OCI-M2 (cell line): ENCODE results near the gene AKT1.
"Not testable (repeated sequence)": the region's sequence is repeated elsewhere in the genome, so short reads cannot be mapped to it uniquely, and the experiment has no call there.

ENCODE experiments used
- DNase-seq: peaks from one replicate; lab custom pipeline; 2025; ENCODE audit not compliant: unreplicated experiment; lab: John Stamatoyannopoulos, UW

AKT1 gene

DNA sequence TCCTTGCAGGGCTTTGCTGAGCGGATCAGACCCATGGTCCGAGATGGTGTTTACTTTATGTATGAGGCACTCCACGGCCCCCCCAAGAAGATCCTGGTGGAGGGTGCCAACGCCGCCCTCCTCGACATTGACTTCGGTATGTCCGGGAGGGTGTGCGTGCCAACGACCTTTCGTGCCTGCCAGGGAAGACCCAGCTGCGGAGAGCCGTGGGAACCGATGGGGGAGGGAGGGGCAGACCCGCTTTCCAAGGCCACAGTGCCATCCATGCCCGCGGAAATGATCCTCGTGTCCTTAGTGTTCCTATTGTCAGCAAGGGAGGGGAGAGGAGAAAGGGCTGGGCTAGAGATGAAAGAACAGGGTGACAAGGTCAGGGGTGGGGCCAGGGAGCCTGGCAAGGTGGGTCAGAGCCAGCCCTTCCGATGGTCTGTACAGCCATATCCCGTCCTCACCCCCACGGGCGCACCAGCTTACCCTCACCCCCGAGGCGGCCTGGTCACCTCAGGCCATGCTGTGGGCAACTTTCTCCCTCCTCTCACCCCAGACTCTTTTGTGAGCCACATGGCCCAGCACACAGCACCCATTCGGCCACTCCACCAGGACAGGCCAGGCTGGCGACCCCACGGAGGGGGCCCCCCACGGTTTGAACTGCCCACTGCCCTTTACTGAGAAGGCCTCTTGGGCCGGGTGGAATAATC is 54.3 kb downstream of the AKT1 start:
- no peak for DNase-seq

DNA sequence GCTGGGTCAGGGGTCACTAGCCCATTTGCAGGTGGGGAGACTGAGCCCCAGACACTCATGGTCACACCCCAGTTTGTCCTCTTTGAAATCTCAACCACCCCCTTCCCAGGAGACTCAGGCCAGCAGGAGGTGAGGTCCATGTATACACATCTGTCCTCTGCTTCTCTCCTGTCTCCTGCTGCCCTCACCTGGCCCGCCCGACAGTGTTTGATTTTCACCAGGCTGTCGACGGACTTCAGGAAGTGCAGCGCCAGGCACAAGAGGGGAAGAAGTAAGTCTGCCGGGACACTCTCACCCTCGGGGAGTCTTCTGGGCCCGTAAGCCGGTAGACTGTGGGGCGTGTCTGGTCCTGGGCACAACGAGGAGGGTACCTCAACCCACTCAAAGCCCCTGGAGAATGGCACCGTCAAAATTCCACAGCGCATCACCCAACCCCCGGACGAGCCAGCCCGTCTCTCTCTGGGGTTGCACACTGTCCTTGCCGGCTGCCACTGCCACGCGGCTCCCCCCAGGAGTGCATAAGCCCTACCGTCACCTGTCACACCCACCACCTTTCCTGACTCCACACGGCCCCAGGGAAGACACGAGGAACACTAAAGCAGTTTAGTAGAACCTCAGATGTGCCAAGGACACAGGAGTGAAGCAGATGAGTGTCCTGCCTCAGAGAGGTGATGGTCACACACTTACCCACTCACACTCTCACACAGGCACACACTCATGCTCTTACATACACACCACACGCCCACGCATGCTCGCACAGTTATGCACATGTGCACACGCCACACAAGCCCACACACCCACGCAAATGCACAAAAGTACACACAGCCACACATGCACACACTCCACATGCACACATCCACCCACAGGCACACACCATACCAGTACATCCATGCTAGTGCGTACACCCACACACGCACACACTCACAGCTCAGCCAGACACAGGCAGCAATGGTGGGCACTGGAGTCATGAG is 55.7 kb downstream of the AKT1 start:
- DNase-seq = no peak

GRCh38 chr14:104739026-104739425 is 56.5 kb downstream of the AKT1 start:
- DNase-seq = no peak

- no peak for DNase-seq
These were observed 57.1 kb downstream of the AKT1 start for GRCh38 chr14:104738375-104739019.

DNA sequence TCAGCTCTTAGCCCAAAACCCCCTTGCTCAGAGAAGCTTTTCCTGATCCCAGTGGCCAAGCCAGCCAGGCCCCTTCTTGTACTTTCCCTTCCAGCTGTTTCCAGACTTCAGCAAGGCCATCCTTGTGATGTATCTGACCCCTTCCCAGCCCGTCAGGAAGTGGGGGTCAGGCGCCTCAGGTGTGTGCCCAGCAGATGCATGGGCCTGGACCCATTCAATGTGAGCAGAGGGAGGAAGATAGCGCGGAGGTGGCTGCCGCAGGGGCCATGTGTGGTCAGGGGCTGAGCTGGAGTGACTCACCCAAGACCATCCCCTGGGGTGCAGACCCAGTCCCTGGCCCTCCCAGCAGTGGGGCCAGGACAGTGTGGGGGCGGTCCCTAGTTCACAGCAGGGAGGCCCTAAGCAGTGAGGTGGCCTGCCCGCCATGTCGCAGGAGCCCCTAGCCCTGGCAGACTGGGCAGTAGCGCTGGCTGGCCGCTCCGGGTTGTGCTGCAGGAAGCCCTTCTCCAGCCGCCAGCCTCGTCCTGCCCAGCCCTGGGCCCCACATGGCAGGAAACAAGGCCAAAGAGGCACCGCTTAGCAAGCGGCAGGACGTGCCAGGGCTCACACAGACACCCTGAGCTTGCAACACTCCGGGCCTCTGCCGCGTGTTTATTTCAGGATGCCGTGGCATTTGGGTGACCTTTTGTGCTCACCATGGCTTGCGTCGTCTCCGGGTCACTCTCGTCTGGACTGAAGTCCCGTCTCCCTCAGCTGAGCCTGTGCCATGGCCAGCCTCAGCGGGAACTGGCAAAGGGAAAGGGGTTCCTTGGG is 59.5 kb downstream of the AKT1 start:
- DNase-seq = no peak

- no peak for DNase-seq
These were observed 60.4 kb downstream of the AKT1 start for GRCh38 chr14:104734991-104735779.

- DNase-seq = no peak
These were observed 61.0 kb downstream of the AKT1 start for GRCh38 chr14:104734601-104734990.

GRCh38 chr14:104734051-104734587 is 61.4 kb downstream of the AKT1 start:
- no peak for DNase-seq

GRCh38 chr14:104732931-104733681 is 62.4 kb downstream of the AKT1 start:
- no peak for DNase-seq

- DNase-seq = no peak
These were observed 63.2 kb downstream of the AKT1 start for GRCh38 chr14:104732355-104732804.

- no peak for DNase-seq
These were observed 63.9 kb downstream of the AKT1 start for GRCh38 chr14:104731320-104732294.

GRCh38 chr14:104730487-104730886 is 65.1 kb downstream of the AKT1 start:
- DNase-seq = no peak

DNA sequence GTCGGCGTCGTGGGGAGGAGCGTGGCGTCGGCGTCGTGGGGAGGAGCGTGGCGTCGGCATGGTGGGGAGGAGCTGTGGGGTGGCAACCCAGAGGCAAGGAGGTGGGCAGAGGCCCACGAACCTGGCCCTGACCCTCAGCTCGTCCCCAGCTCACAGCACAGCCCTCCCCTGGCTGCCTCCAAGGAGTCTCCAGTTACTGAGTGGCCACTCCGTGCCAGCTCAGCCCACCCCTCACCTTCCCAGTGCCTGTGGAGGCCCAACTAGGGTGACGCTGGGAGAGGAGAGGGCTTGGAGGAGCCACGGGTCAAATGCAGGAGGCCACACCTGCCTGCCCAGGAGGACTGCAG is 65.7 kb downstream of the AKT1 start:
- DNase-seq = no peak

DNA sequence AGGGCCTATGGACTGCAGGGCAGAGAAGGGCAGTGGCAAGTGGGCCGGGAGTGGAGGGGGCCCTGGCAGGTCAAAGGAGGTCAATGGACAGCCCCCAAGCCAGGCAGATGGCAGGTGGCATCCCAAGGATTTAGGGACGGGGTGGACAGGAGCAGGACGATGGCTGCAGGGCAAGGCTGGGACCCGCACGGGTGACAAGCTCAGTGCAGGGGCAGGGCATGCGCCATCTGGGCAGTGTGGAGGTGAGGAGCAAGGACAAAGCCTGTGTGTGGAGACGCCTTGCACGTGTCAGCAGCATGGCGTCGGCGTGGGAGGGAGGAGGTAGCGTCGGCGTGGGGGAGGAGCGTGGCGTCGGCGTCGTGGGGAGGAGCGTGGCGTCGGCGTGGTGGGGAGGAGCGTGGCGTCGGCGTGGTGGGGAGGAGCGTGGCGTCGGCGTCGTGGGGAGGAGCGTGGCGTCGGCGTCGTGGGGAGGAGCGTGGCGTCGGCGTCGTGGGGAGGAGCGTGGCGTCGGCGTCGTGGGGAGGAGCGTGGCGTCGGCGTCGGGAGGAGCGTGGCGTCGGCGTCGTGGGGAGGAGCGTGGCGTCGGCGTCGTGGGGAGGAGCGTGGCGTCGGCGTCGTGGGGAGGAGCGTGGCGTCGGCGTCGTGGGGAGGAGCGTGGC is 66.2 kb downstream of the AKT1 start:
- not testable (repeated sequence) for DNase-seq

DNA sequence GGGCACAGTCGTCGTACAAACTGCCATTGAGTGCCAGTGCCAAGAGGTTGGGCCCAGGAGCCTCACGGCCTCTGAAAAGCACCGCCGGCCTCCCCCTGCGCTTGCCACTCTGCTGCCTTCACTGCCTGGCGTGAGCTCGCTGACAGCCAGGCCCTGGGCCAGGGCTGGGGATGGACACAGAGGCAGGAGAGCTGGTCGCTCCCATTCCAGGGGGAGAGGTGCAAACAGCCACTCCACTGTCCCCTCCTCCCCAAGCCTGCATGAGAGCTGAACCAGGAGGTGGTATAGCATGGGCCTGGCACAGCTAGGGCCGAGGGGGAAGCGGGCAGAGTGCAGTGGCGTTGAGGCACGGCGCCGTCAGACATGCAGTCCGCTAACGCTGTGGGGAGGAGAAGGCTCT is 66.9 kb downstream of the AKT1 start:
- DNase-seq = no peak

- no peak for DNase-seq
These were observed 68.7 kb downstream of the AKT1 start for GRCh38 chr14:104726600-104727451.
